ENCODE data around the gene HLA-DMB.

Gene HLA-DMB

GRCh38 chr6:32940656-32941213 lies at the start of gene HLA-DMB:
Gene HLA-DMB, minus strand, starts transcription at chr6:32941028. Its CDS starts 221 bp downstream, at chr6:32940807.
- DNase-seq: peak; percentile 74

GRCh38 chr6:32989368-32989767 lies 48.5 kb upstream of the HLA-DMB start:
- DNase-seq: no peak

- DNase-seq: peak; percentile 86
Observed at GRCh38 chr6:32984622-32985389, 44.0 kb upstream of the HLA-DMB start.

GRCh38 chr6:32983964-32984621 lies 43.3 kb upstream of the HLA-DMB start:
- no peak for DNase-seq

- no peak for DNase-seq
Observed at GRCh38 chr6:32983493-32983848, 42.6 kb upstream of the HLA-DMB start.

GRCh38 chr6:32982702-32983492 lies 42.1 kb upstream of the HLA-DMB start:
- DNase-seq: no peak

GRCh38 chr6:32982084-32982701 lies 41.4 kb upstream of the HLA-DMB start:
- no peak for DNase-seq

DNA sequence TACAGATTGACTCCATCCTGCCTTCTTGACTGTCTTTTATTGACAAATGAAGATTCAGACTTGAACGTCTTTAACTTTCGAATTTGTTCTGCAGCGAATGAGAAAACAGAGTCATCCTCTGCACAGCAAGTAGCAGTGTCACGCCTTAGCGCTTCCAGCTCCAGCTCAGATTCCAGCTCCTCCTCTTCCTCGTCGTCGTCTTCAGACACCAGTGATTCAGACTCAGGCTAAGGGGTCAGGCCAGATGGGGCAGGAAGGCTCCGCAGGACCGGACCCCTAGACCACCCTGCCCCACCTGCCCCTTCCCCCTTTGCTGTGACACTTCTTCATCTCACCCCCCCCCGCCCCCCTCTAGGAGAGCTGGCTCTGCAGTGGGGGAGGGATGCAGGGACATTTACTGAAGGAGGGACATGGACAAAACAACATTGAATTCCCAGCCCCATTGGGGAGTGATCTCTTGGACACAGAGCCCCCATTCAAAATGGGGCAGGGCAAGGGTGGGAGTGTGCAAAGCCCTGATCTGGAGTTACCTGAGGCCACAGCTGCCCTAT lies 39.7 kb upstream of the HLA-DMB start:
- DNase-seq: no peak

DNA sequence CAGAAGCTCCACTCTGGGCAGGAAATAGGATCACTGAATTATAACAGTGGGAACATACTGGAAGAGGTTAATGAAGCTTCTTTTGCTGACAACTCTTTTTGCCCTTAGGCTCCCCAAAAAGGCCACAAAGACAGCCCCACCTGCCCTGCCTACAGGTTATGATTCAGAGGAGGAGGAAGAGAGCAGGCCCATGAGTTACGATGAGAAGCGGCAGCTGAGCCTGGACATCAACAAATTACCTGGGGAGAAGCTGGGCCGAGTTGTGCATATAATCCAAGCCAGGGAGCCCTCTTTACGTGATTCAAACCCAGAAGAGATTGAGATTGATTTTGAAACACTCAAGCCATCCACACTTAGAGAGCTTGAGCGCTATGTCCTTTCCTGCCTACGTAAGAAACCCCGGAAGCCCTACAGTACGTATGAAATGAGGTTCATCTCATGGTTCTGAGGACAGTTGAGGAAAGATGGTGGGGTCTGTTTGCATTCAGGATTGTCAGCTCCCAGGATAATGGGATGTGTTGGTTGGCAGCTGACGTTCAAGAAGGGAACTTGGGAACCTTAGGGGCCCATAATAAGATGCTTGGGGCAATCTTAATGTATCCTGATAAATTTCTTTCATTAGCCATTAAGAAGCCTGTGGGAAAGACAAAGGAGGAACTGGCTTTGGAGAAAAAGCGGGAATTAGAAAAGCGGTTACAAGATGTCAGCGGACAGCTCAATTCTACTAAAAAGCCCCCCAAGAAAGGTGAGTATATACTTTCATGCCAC lies 39.1 kb upstream of the HLA-DMB start:
- DNase-seq: no peak

DNA sequence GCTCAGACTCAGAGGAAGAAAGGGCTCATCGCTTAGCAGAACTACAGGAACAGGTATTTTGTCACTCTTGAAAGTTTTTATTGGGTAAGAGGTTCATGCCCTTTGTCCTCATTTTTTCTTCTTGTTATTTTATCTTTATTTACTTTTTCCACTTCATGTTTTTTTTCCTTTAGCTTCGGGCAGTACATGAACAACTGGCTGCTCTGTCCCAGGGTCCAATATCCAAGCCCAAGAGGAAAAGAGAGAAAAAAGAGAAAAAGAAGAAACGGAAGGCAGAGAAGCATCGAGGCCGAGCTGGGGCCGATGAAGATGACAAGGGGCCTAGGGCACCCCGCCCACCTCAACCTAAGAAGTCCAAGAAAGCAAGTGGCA lies 37.1 kb upstream of the HLA-DMB start:
- no peak for DNase-seq

DNA sequence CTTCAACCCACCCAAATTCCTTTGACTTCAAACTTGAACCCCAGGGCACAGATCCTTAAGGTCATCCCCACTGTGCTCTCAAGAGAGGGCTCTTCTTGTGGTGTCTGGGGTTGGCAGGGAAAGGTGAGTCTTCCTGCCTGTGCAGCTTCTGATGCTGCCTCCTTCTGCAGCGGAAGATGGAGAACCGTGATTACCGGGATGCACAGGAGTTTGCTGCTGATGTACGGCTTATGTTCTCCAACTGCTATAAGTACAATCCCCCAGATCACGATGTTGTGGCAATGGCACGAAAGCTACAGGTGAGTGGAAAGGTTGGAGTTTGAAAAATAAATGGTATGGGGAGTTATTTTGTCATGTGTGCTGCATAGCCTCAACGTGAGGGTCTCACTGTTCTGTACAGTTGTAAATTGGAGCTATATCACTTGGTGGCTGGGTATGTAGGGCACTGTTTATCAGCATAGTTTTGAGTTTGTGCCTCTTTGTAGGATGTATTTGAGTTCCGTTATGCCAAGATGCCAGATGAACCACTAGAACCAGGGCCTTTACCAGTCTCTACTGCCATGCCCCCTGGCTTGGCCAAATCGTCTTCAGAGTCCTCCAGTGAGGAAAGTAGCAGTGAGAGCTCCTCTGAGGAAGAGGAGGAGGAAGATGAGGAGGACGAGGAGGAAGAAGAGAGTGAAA lies 36.6 kb upstream of the HLA-DMB start:
- no peak for DNase-seq

DNA sequence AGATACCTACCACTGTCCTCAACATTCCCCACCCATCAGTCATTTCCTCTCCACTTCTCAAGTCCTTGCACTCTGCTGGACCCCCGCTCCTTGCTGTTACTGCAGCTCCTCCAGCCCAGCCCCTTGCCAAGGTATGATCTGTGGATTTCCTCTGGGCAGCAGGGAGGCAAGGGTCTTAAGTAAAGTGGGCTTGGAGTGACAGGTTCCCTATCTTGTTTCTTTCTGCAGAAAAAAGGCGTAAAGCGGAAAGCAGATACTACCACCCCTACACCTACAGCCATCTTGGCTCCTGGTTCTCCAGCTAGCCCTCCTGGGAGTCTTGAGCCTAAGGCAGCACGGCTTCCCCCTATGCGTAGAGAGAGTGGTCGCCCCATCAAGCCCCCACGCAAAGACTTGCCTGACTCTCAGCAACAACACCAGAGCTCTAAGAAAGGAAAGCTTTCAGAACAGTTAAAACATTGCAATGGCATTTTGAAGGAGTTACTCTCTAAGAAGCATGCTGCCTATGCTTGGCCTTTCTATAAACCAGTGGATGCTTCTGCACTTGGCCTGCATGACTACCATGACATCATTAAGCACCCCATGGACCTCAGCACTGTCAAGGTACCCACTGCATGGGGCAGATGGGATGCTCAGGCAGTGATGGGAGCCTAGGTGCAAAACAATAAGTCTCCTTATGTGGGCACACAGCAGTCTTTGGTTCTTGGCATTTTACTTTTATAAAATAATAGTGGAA lies 35.7 kb upstream of the HLA-DMB start:
- no peak for DNase-seq

GRCh38 chr6:32975886-32976285 lies 35.1 kb upstream of the HLA-DMB start:
- no peak for DNase-seq

DNA sequence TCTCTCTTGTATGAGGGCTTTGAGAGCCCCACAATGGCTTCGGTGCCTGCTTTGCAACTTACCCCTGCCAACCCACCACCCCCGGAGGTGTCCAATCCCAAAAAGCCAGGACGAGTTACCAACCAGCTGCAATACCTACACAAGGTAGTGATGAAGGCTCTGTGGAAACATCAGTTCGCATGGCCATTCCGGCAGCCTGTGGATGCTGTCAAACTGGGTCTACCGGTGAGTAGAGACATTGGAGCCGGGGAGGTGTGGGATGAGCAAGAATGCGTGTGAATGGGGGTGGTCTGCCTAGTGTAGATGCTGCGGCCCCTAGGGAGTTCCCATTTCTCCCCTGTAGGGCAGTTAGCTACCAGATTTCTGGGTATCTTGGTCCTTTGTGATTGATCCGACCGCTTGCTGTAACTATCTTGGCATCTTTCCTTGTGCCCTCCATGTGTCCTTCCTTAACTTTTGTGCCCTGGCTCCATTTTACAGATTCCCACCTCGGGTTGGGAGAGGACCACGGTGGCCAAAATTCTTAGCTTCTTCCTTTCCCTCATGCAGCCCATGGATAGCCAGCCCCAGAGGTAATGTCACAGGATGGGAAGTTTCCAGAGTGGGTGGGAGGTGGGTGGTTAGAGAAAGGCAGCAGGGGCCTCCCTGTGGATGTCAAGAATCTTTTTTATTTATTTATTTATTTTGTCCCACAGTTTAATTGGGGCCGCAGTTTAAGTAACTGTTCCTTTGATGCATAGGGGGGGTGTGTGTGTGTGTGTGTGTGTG lies 33.9 kb upstream of the HLA-DMB start:
- DNase-seq: no peak

- peak; percentile 37 for DNase-seq
Observed at GRCh38 chr6:32974016-32974333, 33.1 kb upstream of the HLA-DMB start.

DNA sequence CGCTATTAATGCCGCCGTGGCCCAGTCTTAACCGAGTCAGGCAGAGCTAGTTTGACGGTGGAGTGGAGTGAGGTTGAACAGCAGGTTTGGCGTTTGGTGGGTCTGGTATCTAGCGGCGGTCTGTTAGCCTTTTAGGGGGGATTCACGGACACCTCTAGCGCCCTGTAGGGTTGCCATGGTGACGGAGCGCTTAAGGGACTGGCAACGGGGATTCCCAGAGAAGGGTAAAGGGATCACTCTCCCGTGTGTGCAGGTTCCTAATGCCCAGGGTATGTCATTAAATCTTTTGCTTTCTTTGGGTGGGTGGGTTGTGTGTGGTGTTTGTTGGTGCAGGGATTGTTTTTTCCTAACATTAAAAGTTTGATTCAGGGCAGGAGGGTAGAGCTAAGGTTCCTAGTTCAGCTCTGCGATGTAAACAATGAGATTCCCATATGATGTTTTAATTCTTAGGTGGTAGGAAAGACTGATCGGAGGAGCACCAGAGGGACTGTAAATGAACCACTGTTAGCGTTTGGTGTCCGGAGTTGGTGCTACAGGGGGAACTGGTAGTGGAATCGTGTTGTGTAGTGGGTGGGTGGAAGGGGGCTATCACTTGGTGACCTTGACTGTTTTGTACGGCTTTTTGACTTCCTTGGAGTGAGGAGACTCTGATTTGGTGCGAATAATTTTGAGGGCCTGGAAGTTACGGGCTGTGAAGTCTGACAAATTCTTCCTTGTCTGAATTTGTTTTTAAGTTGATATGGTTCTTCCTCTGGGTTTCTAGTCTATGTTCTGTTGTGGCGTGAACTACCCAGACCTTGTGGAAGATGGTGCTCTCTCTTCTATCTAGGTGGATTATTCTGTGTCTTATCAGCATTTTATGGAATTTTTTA lies 32.6 kb upstream of the HLA-DMB start:
- peak; percentile 81 for DNase-seq

DNA sequence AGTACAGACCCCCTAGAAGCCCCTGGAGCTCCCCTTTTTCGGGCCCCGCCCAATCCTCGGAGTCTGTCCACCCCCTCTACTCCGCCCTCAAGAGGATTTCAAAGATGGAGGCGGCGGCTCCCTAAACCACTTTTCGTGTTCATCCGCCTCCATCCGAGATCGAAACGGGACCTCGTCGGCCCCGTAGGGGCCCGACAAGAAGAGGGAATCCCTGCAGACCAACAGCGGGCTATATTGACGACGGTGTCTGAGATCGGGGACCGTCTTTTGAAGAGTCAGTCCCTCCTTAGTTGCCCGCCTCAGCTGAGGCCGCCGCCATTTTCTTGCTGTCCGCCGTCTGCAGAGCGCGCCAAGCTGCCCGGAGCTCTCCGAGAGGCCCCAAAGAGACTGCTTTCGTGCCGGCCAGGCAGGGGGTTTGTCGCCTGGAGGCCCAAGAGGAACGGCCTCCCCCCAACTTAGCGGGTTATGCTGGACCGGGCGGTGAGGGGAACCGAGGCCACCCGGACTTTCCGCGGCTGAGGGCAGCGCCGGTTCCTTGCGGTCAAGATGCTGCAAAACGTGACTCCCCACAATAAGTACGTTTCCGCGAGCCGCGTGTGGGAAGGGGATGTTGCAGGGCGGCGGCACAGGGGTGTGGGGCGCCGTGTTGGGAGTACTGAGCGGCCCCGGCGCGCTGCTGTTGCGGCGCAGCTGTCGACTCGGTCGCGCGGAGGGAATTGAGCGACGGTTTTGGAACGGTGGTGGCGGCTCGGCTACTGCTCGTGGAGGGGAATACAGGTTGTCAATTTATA lies 31.7 kb upstream of the HLA-DMB start:
- peak; percentile 66 for DNase-seq

All from CD4-positive, alpha-beta T cell treated with Interleukin-15 for 1 hour (primary cell).